Gastroesophageal sphincter (tissue), 4 donors: Measurements from ENCODE around the gene DLX4. TPM values are rescaled to one million over a fixed set of nuclear protein-coding genes. Genes with fewer than 3 reads are reported as not detected.

ENCODE experiments used
- ATAC-seq: fragments of 150-250 bp; one replicate; pipeline ENCODE4 v1.9.1; 2016; ENCODE audit warnings: mild to moderate bottlenecking, moderate library complexity
- H3K27ac ChIP-seq, 4 donors: fragments of 200-600 bp; sonication (generic) in 3 of 4; 1 replicate in 3 of 4; 2 replicates in 1 of 4; pipeline ENCODE4 v1.5.1; 2016 to 2019
- H3K27me3 ChIP-seq: fragments of 200-600 bp; sonication (generic); one replicate; pipeline ENCODE4 v1.5.1; 2019
- H3K36me3 ChIP-seq, 2 donors: fragments of 200-600 bp; sonication (generic); one replicate each; pipeline ENCODE4 v1.5.1; 2019; ENCODE audit warnings: control low read depth in 1 of 2
- H3K4me1 ChIP-seq, 3 donors: fragments of 200-600 bp; sonication (generic); 1 replicate in 2 of 3; 2 replicates in 1 of 3; pipeline ENCODE4 v1.5.1; 2016 to 2019; ENCODE audit warnings: control low read depth in 2 of 3
- H3K4me3 ChIP-seq, 2 donors: fragments of 200-600 bp; sonication (generic); one replicate each; pipeline ENCODE4 v1.5.1; 2019; ENCODE audit warnings: mild to moderate bottlenecking in 1 of 2, moderate library complexity in 1 of 2
- H3K9me3 ChIP-seq, 3 donors: fragments of 200-600 bp; sonication (generic); one replicate each; pipeline ENCODE4 v1.5.1; 2017 to 2019; ENCODE audit warnings: control low read depth in 2 of 3
- EP300 ChIP-seq: sonication (generic); formaldehyde crosslinking; IDR thresholded peaks from one replicate; pipeline ENCODE4 v1.6.1; 2017; ENCODE audit warnings: antibody characterized with exemption, mild to moderate bottlenecking
- POLR2A ChIP-seq, 2 donors: fragments of 450-650 bp; IDR thresholded peaks; one replicate each; pipeline ENCODE4 v1.6.1; 2017; ENCODE audit warnings: antibody characterized with exemption in 2 of 2, mild to moderate bottlenecking in 2 of 2, moderate library complexity in 1 of 2
- POLR2AphosphoS5 ChIP-seq: sonication (generic); formaldehyde crosslinking; IDR thresholded peaks from one replicate; pipeline ENCODE4 v1.6.1; 2017; ENCODE audit warnings: antibody characterized with exemption
- WGBS, 2 donors: methylation state at CpG; one replicate each; pipeline ENCODE4 v1.1.5; 2018; ENCODE audit warnings: low coverage in 1 of 2; 5-methylcytosine and 5-hydroxymethylcytosine counted together
- total RNA-seq, 4 donors: library from RNA; depleted of rRNA; stranded (reverse); fragments of >200 nt; gene quantifications; one replicate each; pipeline ENCODE4 v1.1.0, GENCODE V29; 2016
- TF ChIP-seq, protein P1 (sequence below), 4 experiments: fragments of 200-600 bp in 2 of 4; fragments of 450-650 bp in 2 of 4; sonication (generic) in 1 of 4; IDR thresholded peaks; one replicate each; pipeline ENCODE4 v1.5.1; 2017 to 2019; ENCODE audit warnings: antibody characterized with exemption in 4 of 4, mild to moderate bottlenecking in 2 of 4, moderate library complexity in 2 of 4

DLX4 gene, protein sequence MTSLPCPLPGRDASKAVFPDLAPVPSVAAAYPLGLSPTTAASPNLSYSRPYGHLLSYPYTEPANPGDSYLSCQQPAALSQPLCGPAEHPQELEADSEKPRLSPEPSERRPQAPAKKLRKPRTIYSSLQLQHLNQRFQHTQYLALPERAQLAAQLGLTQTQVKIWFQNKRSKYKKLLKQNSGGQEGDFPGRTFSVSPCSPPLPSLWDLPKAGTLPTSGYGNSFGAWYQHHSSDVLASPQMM
- under 1 TPM in 1 of 4 donors, not detected in 3; 0.35 TPM for total RNA-seq

DNA sequence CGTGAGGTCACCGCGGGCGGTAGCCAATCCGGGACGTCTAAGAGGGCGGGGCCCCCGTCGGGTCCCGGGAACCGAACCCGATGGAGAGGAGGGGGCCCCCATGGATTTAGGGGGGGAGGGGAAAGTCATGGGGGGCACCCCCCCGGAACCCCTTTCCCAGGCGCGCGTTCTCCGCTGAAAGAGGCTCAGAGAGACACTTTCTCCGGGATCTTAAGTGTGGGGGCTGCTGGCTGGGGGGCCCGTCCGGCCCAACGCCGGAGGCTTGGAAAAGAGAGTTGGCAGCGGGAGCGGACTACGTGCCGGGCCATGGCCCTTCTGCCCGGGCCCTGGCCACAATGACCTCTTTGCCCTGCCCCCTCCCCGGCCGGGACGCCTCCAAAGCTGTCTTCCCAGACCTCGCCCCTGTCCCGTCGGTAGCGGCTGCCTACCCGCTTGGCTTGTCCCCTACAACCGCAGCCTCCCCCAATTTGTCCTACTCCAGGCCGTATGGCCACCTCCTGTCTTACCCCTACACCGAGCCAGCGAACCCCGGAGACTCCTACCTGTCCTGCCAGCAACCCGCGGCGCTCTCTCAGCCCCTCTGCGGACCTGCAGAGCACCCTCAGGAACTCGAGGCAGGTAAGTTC, at the start of gene DLX4:
TSS of gene DLX4 (plus strand) at position 57 of the 626 bp plus-strand sequence. CDS start at position 336, 279 bp downstream.
- no peak for ATAC-seq
- peak within 1 kb of the TSS in 1 of 2 donors; percentile 47 for H3K4me3 ChIP-seq
- 0% methylated on average over 4 to 5 of the region's 45 CpGs for WGBS, 2 donors
- H3K27ac ChIP-seq = no peak within 1 kb of the TSS
- H3K27me3 ChIP-seq = peaks cover 100% of the 10 kb centered on the region
- no peak for TF ChIP-seq POLR2AphosphoS5
- no peak for TF ChIP-seq POLR2A (IDR thresholded peaks at IDR 0.05)
- TF ChIP-seq, protein P1, sequence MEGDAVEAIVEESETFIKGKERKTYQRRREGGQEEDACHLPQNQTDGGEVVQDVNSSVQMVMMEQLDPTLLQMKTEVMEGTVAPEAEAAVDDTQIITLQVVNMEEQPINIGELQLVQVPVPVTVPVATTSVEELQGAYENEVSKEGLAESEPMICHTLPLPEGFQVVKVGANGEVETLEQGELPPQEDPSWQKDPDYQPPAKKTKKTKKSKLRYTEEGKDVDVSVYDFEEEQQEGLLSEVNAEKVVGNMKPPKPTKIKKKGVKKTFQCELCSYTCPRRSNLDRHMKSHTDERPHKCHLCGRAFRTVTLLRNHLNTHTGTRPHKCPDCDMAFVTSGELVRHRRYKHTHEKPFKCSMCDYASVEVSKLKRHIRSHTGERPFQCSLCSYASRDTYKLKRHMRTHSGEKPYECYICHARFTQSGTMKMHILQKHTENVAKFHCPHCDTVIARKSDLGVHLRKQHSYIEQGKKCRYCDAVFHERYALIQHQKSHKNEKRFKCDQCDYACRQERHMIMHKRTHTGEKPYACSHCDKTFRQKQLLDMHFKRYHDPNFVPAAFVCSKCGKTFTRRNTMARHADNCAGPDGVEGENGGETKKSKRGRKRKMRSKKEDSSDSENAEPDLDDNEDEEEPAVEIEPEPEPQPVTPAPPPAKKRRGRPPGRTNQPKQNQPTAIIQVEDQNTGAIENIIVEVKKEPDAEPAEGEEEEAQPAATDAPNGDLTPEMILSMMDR (IDR thresholded peaks at IDR 0.05) = no peak
- no peak for TF ChIP-seq EP300
- H3K4me1 ChIP-seq = peaks cover 0 to 54% (median 28%) of the 10 kb centered on the region in 3 donors
- H3K9me3 ChIP-seq = no peaks in the 10 kb centered on the region
- no peaks in the 10 kb centered on the region for H3K36me3 ChIP-seq

DNA sequence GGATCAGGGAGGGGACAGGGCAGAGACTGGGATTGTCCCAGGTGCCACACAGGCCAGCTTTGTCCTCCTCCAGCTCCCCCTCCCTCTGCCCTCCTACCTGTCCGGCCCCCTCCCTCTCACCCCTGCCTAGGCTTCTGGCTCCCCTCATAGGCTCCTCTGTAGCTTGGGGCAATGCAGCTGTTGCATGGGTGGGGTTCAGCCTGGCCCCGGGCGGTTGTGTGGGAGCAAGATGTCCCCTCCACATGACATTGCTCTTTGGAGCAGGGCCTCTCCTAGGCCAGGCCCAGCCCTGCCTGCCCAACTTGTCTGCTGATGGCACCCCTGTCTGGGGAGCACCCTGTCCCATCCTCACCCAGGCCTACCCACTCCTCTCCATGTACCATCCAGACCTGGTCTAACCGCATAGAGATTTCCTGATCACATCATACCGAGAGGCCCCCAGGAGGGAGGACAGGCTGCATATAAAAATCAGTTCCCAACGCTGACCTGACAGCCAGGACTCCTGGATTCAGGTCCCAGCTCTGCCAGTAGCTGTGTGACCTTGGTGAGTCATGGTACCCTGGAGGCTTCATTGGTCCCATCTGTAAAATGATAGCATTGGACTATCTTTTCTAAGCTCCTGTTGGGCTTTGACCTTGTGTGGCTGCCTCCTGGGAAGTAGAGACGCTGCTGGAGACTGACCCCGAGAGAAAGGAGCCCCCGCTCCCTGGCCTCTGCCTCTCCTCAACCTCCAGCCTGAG, 48.8 kb upstream of the DLX4 start:
- no peak for TF ChIP-seq EP300
- TF ChIP-seq, protein P1 (IDR thresholded peaks at IDR 0.05) = no peak
- TF ChIP-seq POLR2AphosphoS5 = no peak
- no peak for TF ChIP-seq POLR2A (IDR thresholded peaks at IDR 0.05)
- ATAC-seq = no peak
- whole genome bisulfite sequencing, 2 donors = 80 to 83% methylated on average over 1 to 3 of the region's 9 CpGs
- Histone ChIP-seq H3K9me3 (no peaks in the 10 kb centered on the region), H3K27ac (no peak overlapping the region), H3K36me3 (no peaks in the 10 kb centered on the region), H3K4me3 (no peak overlapping the region), H3K27me3 (peaks cover 36% of the 10 kb centered on the region), H3K4me1 (no peaks in the 10 kb centered on the region)

DNA sequence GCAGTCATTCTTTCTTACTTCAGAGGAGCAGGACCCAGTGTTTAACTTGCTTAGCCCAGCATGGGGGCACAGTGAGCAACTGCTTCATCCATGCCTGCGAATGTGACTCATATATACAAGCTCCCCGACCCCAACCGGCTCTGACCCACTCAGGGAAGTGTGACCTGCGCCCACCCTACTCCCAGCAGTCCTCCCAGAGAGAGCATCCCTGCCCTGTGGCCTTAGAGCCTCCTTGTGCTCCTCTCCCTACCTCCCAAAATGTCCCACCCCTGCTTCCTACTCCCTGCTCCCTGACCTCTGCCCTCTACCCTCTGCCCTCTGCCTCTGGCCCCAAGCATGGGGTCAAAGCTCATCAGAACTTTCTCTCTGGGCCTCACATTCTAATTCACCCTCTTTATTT, 46.9 kb upstream of the DLX4 start:
- 79% methylated on average over 4 of the region's 4 CpGs; no CpG with 5 or more reads in 1 of the 2 donors for WGBS, 2 donors
- TF ChIP-seq POLR2A (IDR thresholded peaks at IDR 0.05) (no peak), POLR2AphosphoS5 (no peak), EP300 (no peak)
- TF ChIP-seq, protein P1 (IDR thresholded peaks at IDR 0.05) = no peak

DNA sequence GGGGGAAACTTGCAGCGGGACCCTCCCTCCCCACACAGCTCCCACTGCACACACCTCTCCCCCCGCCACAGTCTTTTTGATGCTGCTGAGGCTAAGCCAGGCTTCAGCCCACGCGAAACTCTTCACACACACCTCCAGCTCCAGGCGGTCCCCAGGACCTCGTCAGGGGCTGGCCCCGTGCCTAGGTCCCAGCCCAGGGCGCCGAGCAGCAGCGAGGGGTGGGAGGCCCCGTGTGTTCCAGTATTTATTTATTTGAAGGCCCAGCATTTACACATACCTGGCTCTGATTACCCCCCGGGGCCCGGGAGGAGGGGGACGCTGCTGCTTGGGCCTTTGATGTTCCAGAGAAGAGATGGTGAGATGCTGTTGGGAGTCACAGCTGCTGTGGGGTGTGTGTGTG, 44.9 kb upstream of the DLX4 start:
- ATAC-seq = no peak
- Histone ChIP-seq H3K4me3 (no peak overlapping the region), H3K36me3 (no peaks in the 10 kb centered on the region), H3K27me3 (peaks cover 41% of the 10 kb centered on the region), H3K27ac (no peak overlapping the region), H3K4me1 (no peaks in the 10 kb centered on the region), H3K9me3 (no peaks in the 10 kb centered on the region)
- TF ChIP-seq EP300 (no peak), POLR2AphosphoS5 (no peak)
- 0% methylated on average over 3 of the region's 14 CpGs; no CpG with 5 or more reads in 1 of the 2 donors for WGBS, 2 donors

More for the DNA sequence above, 46.9 kb upstream of the DLX4 start:
- Histone ChIP-seq H3K9me3 (no peaks in the 10 kb centered on the region), H3K27me3 (peaks cover 24% of the 10 kb centered on the region), H3K4me3 (no peak overlapping the region), H3K36me3 (no peaks in the 10 kb centered on the region), H3K27ac (no peak overlapping the region), H3K4me1 (no peaks in the 10 kb centered on the region)
- ATAC-seq = no peak

DNA sequence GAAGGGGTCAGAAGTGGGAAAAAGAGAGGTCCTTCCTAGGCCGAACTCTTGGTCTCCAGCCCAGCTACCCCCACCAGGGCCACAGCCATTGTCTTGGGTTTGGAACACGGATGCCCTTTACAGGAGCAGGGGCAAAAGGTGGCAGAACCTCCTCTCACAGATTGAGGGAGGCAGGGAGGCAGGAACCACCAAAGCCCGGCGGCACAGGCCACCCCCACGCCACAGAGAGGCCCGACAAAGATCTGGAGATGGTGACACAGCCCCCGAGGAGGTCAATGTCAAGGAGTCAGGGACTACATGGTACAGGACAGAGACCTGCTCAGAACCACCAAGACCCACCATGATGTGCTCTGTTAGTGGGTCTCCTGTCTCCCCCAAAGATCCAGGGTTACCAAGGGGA, 44.4 kb upstream of the DLX4 start:
- TF ChIP-seq, protein P1 (IDR thresholded peaks at IDR 0.05) = no peak
- TF ChIP-seq POLR2AphosphoS5 (no peak), POLR2A (IDR thresholded peaks at IDR 0.05) (no peak), EP300 (no peak)
- Histone ChIP-seq H3K9me3 (no peaks in the 10 kb centered on the region), H3K27ac (no peak overlapping the region), H3K27me3 (peaks cover 44% of the 10 kb centered on the region), H3K36me3 (no peaks in the 10 kb centered on the region), H3K4me3 (no peak overlapping the region), H3K4me1 (no peaks in the 10 kb centered on the region)
- ATAC-seq = no peak
- WGBS, 2 donors = 44% methylated on average over 1 of the region's 7 CpGs; no CpG with 5 or more reads in 1 of the 2 donors
